GM18873 (cell line): ENCODE data around the gene FGG.

ENCODE experiments used
- ATAC-seq: cut with Tn5 transposase; IDR thresholded peaks from one replicate; pipeline ENCODE4 v1.9.1; 2021; ENCODE audit warnings: mild to moderate bottlenecking, moderate library complexity, moderate number of reproducible peaks; ENCODE audit not compliant: unreplicated experiment, low FRiP score

FGG gene

GRCh38 chr4:154612472-154613414 is at the start of gene FGG:
FGG (minus strand) TSS chr4:154612656; CDS start chr4:154612609, 47 bp downstream.
- no peak for ATAC-seq

- ATAC-seq: no peak
These were observed 47.6 kb upstream of the FGG start for GRCh38 chr4:154660052-154660451.

GRCh38 chr4:154658680-154659405 is 46.4 kb upstream of the FGG start:
- no peak for ATAC-seq

- no peak for ATAC-seq
These were observed 31.0 kb upstream of the FGG start for GRCh38 chr4:154643493-154643892.

GRCh38 chr4:154642373-154643009 is 30.0 kb upstream of the FGG start:
- ATAC-seq: no peak

- no peak for ATAC-seq
These were observed 28.5 kb upstream of the FGG start for GRCh38 chr4:154640999-154641398.

- no peak for ATAC-seq
These were observed 21.6 kb upstream of the FGG start for GRCh38 chr4:154634058-154634457.

- no peak for ATAC-seq
These were observed 19.4 kb upstream of the FGG start for GRCh38 chr4:154631828-154632227.

- no peak for ATAC-seq
These were observed 17.9 kb upstream of the FGG start for GRCh38 chr4:154630324-154630723.

GRCh38 chr4:154626793-154627484 is 14.5 kb upstream of the FGG start:
- peak; percentile 81 for ATAC-seq

- ATAC-seq: no peak
These were observed 13.5 kb upstream of the FGG start for GRCh38 chr4:154625971-154626370.

- ATAC-seq: no peak
These were observed 11.5 kb upstream of the FGG start for GRCh38 chr4:154623995-154624394.

- ATAC-seq: no peak
These were observed 11.0 kb upstream of the FGG start for GRCh38 chr4:154623436-154623835.

GRCh38 chr4:154622598-154622997 is 10.1 kb upstream of the FGG start:
- ATAC-seq: no peak

- no peak for ATAC-seq
These were observed 7.7 kb upstream of the FGG start for GRCh38 chr4:154620111-154620510.

GRCh38 chr4:154618708-154619315 is 6.4 kb upstream of the FGG start:
- peak; percentile 57 for ATAC-seq

- ATAC-seq: no peak
These were observed 5.4 kb upstream of the FGG start for GRCh38 chr4:154617820-154618317.

GRCh38 chr4:154616731-154617130 is 4.3 kb upstream of the FGG start:
- ATAC-seq: peak; percentile 91

- no peak for ATAC-seq
These were observed 3.8 kb upstream of the FGG start for GRCh38 chr4:154616287-154616686.

- no peak for ATAC-seq
These were observed 2.8 kb upstream of the FGG start for GRCh38 chr4:154615211-154615610.
